Retina (tissue), 1 donor: ENCODE results near the gene NXNL1.

Source experiments
- DNase-seq: peaks from one replicate; pipeline ENCODE4 v3.0.0-alpha.2; 2016

NXNL1 gene

DNA sequence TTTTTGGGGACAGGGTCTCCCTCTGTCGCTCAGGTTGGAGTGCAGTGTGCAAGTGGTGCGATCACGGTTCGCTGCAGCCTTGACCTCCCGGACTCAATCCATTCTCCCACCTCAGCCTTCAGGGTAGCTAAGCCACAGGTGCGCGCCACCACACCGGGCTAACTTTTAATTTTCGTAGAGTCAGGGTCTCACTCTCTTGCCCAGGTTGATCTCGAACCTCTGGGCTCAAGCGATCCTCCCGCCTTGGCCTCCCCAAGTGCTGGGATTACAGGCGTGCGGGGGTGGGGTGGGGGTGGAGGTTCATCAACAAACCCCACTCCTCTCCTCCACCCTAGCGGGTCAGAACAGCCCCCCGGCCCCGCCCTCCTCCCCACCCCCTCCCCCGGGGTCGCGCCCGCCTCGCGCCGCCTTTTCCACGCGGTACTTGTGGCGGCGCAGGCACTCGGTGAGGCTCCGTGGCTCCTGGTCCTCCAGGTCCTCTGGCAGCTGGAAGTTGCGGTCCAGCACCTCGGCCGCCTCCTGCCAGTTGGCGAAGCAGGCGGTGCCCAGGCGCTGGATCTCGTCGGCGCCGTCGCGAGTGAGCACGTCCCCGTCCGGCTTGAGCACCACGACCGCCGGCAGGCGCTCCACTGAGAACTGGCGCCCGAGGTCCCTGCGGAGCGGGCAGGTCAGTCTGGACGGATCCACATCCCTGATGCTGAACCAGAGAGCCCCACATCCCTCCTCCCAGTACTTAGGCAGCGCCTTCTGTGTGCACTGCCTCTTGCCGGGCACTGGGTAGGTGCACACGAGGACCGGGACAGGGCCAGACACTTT lies 5.2 kb downstream of the NXNL1 start:
- DNase-seq = peak; percentile 48

- DNase-seq = no peak
Measured at GRCh38 chr19:17454576-17455071, 6.1 kb downstream of the NXNL1 start.

- no peak for DNase-seq
Measured at GRCh38 chr19:17451820-17452219, 8.9 kb downstream of the NXNL1 start.

DNA sequence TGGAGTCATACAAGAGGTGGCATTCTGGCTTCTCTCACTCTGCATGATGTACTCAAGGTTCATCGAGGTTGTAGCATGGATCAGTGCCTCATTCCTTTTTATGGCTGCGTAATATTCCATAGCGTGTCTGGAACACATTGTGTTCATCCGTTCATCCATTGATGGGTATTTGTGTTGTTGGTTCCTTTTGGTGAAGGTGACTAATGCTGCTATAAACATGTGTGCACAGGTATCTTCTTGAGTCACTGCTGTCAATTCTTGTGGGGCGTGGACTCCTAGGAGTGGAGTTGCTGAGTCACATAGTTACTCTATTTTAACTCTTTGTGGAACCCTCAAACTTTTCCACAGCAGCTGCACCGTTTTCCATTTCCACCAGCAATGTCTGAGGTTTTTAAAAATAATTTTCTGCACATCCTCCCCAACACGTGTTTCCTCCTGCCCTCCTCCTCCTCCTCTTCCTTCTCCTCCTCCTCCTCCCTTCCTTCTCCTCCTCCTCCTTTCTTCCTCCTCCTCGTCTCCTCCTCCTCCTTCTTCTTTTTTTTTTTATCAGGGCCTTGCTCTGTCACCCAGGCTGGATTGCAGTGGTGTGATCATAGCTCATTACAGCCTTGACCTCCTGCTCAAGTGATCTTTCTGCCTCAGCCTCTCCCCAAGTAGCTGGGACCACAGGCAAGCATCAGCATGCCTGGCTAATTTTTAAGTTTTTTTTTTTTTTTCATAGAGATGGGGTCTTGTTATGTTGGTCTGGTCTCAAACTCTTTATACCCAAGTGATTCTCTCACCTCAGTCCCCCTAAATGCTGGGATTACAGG lies 10.3 kb downstream of the NXNL1 start:
- no peak for DNase-seq

DNA sequence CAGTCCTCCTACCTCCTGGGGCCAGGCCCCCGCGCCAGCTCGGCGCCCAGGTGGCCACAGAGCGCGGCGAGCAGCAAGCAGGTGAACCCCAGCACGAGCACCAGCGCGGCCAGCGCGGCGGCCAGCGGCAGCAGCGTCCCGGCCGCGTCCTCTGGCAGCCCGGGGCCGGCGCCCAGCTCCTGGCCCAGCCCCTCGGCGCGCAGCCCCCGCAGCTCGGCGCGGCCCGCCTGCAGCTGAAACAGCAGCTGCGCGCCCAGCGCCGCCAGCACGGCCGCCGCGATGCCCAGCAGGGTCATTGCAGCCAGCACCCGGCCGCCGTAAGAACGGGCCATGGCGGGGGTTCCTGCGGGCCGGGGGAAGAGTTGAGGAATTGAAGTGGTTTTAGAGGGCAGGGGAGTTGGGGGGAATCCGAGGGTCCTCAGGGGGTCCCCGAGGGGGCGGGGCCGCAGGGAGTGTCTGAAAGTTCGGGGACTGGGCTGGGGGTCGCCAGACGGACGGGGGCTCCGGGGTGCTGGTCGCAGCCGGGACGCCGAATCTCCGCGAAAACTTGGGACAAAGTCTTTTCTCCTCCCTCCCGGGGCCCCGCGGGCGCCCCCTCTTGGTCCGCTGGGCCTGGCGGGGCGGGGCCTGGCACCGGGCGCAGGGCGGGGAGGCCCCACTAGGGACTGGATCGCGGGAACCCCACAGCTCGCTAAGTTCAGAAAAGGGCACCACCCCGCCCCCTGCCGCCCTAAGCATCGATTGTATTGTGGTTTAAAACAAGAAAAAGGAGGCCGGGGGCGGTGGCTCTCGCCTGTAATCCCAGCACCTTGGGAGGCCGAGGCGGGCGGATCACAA lies 12.4 kb downstream of the NXNL1 start, which contains the start of gene TMEM221:
Gene TMEM221 (minus strand): TSS at position 538 of the 837 bp plus-strand sequence. CDS start 206 bp downstream, at position 332.
- DNase-seq = peak; percentile 53

- DNase-seq = no peak
Measured at GRCh38 chr19:17447704-17448130, 13.0 kb downstream of the NXNL1 start.

DNA sequence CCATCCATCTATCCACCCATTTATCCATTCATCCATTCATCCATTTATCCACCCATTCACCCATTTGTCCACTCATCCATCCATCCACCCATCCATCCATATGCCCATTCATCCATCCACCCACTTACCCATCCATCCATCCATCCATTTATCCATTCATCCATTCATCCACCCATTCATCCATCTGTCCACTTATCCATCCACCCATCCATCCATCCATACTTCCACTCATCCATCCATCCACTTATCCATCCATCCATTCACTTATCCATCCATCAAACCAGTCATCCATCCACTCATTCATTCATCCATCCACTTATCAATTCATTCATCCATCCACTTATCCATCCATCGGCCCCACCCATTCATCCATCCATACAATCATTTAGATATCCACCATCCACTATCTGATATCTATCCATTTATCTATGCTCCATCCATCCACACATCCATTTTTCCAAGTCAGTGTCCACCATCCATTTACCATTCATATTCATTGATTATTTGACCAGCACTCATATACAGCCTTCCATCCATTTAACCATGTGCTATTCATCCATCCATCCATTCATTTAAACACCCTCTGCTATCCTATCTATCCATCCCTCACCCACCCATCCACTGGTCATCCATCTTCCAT lies 15.1 kb downstream of the NXNL1 start:
- DNase-seq = no peak

DNA sequence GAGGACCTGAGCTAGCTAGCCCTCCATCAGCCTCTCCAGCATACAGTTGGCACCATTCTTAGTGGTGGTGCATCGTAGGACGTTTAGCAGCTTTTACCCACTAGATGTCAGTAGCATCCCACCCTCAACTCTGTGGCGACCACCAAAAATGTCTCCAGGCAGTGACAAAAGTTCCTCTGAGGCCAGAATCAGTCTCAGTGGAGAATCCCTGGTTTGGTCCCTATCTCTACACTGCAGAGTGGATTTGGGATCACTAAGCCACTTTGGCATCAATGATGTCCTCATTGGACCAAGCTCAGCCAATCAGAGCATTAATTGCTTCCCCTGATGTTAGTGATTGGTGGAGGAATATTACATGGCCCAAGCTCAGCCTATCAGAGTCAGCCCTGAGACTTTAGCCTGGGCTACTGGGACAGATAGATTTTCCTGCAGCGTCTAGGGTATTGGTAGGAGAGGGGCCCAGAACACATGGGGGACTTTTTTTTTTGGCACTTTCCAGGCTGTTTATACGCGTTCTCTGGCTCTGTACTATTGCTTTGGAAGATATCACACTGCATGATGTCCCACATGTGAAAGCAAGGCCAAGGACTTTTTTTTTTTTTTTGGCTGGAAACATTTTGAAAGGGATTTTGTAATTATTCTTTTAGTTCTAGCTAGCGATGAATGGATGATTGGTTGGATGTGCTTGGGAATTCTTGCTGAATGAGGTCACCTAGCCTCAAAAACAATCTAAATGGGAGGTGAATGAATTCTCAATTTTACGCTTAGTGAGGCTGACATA lies 19.3 kb downstream of the NXNL1 start:
- DNase-seq = peak; percentile 42

- no peak for DNase-seq
Measured at GRCh38 chr19:17436874-17437267, 23.9 kb downstream of the NXNL1 start.

GRCh38 chr19:17436094-17436873 lies 24.4 kb downstream of the NXNL1 start:
- DNase-seq = no peak

- no peak for DNase-seq
Measured at GRCh38 chr19:17435218-17435617, 25.5 kb downstream of the NXNL1 start.

DNA sequence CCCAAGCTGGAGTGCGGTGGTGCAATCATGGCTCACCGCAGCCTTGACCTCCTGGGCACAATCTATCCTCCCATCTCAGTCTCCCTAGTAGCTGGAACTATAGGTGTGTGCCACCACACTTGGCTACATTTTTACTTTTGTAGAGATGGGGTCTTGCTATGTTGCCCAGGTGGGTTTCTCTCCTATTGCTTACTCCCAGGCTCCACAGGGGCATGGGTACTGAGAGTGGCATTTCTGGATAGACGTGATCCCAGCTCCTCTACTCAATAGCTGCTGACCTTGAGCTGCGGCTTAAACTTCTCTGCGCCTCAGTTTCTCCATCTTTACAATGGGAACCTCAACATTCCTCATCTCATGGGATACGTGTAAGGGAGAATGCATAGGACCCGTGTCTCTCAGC lies 29.3 kb downstream of the NXNL1 start:
- DNase-seq = no peak

DNA sequence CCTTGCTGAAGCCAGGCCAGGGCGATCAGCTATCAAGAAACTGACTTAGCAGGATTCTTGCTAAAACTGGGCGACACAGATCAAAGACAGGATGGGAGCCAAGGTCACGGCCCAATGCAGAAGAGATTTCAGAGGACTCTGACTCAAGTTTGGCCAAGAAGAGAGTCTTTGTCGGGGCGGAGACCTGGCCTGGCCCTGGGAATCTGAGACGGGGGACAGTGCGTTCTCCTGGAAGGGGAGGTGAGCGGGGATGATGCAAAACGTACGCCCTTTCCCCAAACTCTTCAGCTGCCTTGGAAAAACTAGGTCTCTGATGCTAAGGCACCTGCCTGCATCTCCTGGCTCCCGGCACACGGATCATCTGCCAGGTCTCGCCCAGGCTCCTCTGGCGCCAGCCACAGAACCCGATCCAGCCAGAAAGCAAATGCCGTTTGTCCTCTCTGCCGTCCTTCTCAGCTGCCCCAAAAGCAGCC lies 31.0 kb downstream of the NXNL1 start:
- no peak for DNase-seq

- peak; percentile 72 for DNase-seq
Measured at GRCh38 chr19:17424743-17425365, 35.9 kb downstream of the NXNL1 start.

DNA sequence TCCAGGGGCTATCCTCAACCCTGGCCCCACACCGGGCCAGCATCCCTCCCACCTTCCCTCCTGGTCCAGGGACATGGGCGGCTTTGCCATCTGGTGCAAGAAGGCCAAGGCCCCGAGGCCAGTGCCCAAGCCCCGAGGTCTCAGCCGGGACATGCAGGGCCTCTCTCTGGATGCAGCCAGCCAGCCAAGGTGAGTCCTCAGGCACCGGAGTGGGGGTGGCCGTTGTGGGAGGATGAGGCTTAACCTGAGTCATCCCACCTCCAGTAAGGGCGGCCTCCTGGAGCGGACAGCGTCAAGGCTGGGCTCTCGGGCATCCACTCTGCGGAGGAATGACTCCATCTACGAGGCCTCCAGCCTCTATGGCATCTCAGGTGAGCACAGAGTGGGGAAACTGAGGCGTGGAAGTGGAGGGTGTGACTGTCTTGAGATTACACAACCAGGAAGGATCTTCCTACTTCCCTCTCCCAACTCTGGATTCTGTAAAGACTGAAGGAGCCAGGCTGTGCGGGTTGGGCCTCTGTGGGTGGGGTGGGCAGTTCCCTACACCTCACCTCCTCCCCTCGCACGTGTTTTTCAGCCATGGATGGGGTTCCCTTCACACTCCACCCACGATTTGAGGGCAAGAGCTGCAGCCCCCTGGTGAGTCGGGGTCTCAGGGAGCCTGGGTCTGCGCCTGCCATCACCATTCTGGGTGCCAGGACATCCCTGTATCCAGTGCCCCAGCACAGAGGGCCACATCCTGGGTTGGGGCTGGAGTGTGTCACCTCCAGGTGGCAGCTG lies 37.1 kb downstream of the NXNL1 start:
- no peak for DNase-seq

GRCh38 chr19:17421942-17422341 lies 38.8 kb downstream of the NXNL1 start:
- no peak for DNase-seq

DNA sequence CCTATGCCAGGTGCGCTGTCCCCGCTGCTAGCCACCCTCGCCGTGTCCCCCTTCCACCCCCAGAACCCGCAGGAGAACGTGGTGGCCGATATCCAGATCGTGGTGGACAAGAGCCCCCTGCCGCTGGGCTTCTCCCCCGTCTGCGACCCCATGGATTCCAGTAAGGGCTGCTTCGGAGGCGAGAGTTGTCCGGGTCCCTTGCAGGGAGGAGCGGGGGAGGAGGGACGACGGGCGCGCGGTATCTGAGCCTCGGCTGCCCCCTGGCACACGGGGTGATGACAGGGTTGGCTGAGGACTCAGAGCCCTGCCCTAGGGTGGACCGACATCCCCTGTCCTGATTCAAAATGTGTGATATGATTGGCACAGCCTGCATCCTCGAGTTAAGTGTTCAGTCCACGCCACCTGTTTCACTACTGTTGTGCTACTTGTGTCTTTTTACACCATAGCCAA lies 40.2 kb downstream of the NXNL1 start:
- DNase-seq = no peak

GRCh38 chr19:17419621-17420474 lies 40.9 kb downstream of the NXNL1 start, which contains the start of gene MVB12A:
Gene MVB12A (plus strand): TSS chr19:17420047. CDS start chr19:17420136, 89 bp downstream.
- peak; percentile 98 for DNase-seq
